ENCODE results near the gene COPZ2.

Gene COPZ2

GRCh38 chr17:48062273-48062672, 24.7 kb upstream of the COPZ2 start:
- Histone ChIP-seq H3K4me1 (ENCODE audit: control insufficient read depth, insufficient read depth, low read length) (no peaks in the 10 kb centered on the region), H3K36me3 (ENCODE audit: control insufficient read depth in 2 of 2, insufficient read depth in 1 of 2, low read length in 2 of 2) (peaks cover 53 to 93% of the 10 kb centered on the region in 2 experiments), H3K9me3 (ENCODE audit: control insufficient read depth, insufficient read depth, low read depth, low read length) (no peaks in the 10 kb centered on the region), H3K27ac (ENCODE audit: extremely low read depth, low read depth, low read length) (no peak overlapping the region), H3K4me3 (ENCODE audit: low read depth, low read length) (no peak overlapping the region)
- ChIA-PET POLR2A (interaction anchor here (5.4 kb wide), 1 partner anchor 14 kb away, joined by 51 read pairs; the partner anchor contains the start of gene NFE2L1), CTCF (interaction anchor here (1.2 to 1.6 kb wide), 4 partner anchors 12 to 37 kb away, joined by 3 to 6 read pairs (median 4); no protein-coding TSS in a partner anchor)
- TF ChIP-seq ZNF624 (tag by site-specific recombination; IDR thresholded peaks at IDR 0.05) (no peak), ZNF561 (tag by site-specific recombination; IDR thresholded peaks at IDR 0.05; ENCODE audit: borderline replicate concordance) (no peak), HOXA7 (CRISPR knock-in tag; IDR thresholded peaks at IDR 0.05; ENCODE audit: borderline replicate concordance) (no peak), ZNF19 (tag by site-specific recombination; IDR thresholded peaks at IDR 0.05; ENCODE audit: low read depth) (no peak), SCRT1 (tag by site-specific recombination; IDR thresholded peaks at IDR 0.05; ENCODE audit: borderline replicate concordance) (no peak)
- TF ChIP-seq, protein P1, sequence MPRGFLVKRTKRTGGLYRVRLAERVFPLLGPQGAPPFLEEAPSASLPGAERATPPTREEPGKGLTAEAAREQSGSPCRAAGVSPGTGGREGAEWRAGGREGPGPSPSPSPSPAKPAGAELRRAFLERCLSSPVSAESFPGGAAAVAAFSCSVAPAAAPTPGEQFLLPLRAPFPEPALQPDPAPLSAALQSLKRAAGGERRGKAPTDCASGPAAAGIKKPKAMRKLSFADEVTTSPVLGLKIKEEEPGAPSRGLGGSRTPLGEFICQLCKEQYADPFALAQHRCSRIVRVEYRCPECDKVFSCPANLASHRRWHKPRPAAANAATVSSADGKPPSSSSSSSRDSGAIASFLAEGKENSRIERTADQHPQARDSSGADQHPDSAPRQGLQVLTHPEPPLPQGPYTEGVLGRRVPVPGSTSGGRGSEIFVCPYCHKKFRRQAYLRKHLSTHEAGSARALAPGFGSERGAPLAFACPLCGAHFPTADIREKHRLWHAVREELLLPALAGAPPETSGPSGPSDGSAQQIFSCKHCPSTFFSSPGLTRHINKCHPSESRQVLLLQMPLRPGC (tag by site-specific recombination; IDR thresholded peaks at IDR 0.05): no peak

GRCh38 chr17:48060249-48060648, 22.7 kb upstream of the COPZ2 start:
- Histone ChIP-seq H3K4me3 (ENCODE audit: low read depth, low read length) (no peak overlapping the region), H3K36me3 (ENCODE audit: control insufficient read depth in 2 of 2, insufficient read depth in 1 of 2, low read length in 2 of 2) (peaks cover 56 to 96% of the 10 kb centered on the region in 2 experiments), H3K4me1 (ENCODE audit: control insufficient read depth, insufficient read depth, low read length) (peaks cover 3% of the 10 kb centered on the region; the same call in 1 of the 2 replicates), H3K9me3 (ENCODE audit: control insufficient read depth, insufficient read depth, low read depth, low read length) (no peaks in the 10 kb centered on the region), H3K27ac (ENCODE audit: extremely low read depth, low read depth, low read length) (no peak overlapping the region)
- ChIA-PET CTCF (interaction anchor here (0.6 to 1.2 kb wide), 3 partner anchors 14 to 212 kb away, joined by 3 to 12 read pairs (median 4); no protein-coding TSS in a partner anchor), POLR2A (interaction anchor here (5.4 kb wide), 1 partner anchor 12 kb away, joined by 51 read pairs; the partner anchor contains the start of gene NFE2L1)
- TF ChIP-seq KLF9 (tag by site-specific recombination; IDR thresholded peaks at IDR 0.05; ENCODE audit: low read depth): no peak
- TF ChIP-seq ZNF830 (tag by site-specific recombination; IDR thresholded peaks at IDR 0.05; ENCODE audit: low read depth): no peak
- TF ChIP-seq ZNF701 (tag by site-specific recombination; IDR thresholded peaks at IDR 0.05): no peak
- TF ChIP-seq, protein P2, sequence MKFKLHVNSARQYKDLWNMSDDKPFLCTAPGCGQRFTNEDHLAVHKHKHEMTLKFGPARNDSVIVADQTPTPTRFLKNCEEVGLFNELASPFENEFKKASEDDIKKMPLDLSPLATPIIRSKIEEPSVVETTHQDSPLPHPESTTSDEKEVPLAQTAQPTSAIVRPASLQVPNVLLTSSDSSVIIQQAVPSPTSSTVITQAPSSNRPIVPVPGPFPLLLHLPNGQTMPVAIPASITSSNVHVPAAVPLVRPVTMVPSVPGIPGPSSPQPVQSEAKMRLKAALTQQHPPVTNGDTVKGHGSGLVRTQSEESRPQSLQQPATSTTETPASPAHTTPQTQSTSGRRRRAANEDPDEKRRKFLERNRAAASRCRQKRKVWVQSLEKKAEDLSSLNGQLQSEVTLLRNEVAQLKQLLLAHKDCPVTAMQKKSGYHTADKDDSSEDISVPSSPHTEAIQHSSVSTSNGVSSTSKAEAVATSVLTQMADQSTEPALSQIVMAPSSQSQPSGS (tag by site-specific recombination; IDR thresholded peaks at IDR 0.05; ENCODE audit: low read depth): no peak
- TF ChIP-seq, protein P3, sequence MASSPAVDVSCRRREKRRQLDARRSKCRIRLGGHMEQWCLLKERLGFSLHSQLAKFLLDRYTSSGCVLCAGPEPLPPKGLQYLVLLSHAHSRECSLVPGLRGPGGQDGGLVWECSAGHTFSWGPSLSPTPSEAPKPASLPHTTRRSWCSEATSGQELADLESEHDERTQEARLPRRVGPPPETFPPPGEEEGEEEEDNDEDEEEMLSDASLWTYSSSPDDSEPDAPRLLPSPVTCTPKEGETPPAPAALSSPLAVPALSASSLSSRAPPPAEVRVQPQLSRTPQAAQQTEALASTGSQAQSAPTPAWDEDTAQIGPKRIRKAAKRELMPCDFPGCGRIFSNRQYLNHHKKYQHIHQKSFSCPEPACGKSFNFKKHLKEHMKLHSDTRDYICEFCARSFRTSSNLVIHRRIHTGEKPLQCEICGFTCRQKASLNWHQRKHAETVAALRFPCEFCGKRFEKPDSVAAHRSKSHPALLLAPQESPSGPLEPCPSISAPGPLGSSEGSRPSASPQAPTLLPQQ (tag by site-specific recombination; IDR thresholded peaks at IDR 0.05): no peak
- no peak for TF ChIP-seq ZNF548 (tag by site-specific recombination; IDR thresholded peaks at IDR 0.05)
- TF ChIP-seq ZFP41 (tag by site-specific recombination; IDR thresholded peaks at IDR 0.05; ENCODE audit: borderline replicate concordance): no peak

GRCh38 chr17:48059125-48059668, 21.6 kb upstream of the COPZ2 start:
- POLR2A ChIA-PET: interaction anchor here (5.4 kb wide), 1 partner anchor 11 kb away, joined by 51 read pairs; the partner anchor contains the start of gene NFE2L1
- Histone ChIP-seq H3K27ac (ENCODE audit: extremely low read depth, low read depth, low read length) (no peak overlapping the region), H3K4me3 (ENCODE audit: low read depth, low read length) (no peak overlapping the region), H3K4me1 (ENCODE audit: control insufficient read depth, insufficient read depth, low read length) (peaks cover 5% of the 10 kb centered on the region; the same call in 1 of the 2 replicates), H3K9me3 (ENCODE audit: control insufficient read depth, insufficient read depth, low read depth, low read length) (no peaks in the 10 kb centered on the region), H3K36me3 (ENCODE audit: control insufficient read depth in 2 of 2, insufficient read depth in 1 of 2, low read length in 2 of 2) (peaks cover 48 to 90% of the 10 kb centered on the region in 2 experiments)
- CTCF ChIA-PET: interaction anchor here (0.6 to 2.3 kb wide), 5 partner anchors 9 to 140 kb away, joined by 3 to 12 read pairs (median 7); no protein-coding TSS in a partner anchor
- no peak for TF ChIP-seq AEBP2 (tag by site-specific recombination; IDR thresholded peaks at IDR 0.05; ENCODE audit: borderline replicate concordance)
